Chondrocyte (in vitro differentiated cells): ENCODE measurements around the gene FOXN1. TPM values are rescaled to one million over a fixed set of nuclear protein-coding genes. Genes with fewer than 3 reads are reported as not detected.

Source experiments
- DNase-seq: peaks from one replicate; pipeline ENCODE4 v3.0.0; 2021; ENCODE audit warnings: mixed read lengths, low spot score
- H3K27ac Mint-ChIP-seq: one replicate; pipeline ENCODE4 v1.8.0; 2021; ENCODE audit warnings: mild to moderate bottlenecking, moderate library complexity, mixed read lengths; ENCODE audit not compliant: unreplicated experiment
- H3K27me3 Mint-ChIP-seq: 2 replicates; pipeline ENCODE4 v1.8.0; 2021; ENCODE audit warnings: low read depth, mixed read lengths
- H3K36me3 Mint-ChIP-seq: 2 replicates; pipeline ENCODE4 v1.8.0; 2021; ENCODE audit warnings: low read depth, mixed read lengths
- H3K4me1 Mint-ChIP-seq: 2 replicates; pipeline ENCODE4 v1.8.0; 2021; ENCODE audit warnings: low read depth, mild to moderate bottlenecking, mixed read lengths
- H3K4me3 Mint-ChIP-seq: one replicate; pipeline ENCODE4 v1.8.0; 2021; ENCODE audit warnings: mild to moderate bottlenecking, moderate library complexity, mixed read lengths; ENCODE audit not compliant: unreplicated experiment
- H3K9me3 Mint-ChIP-seq: 2 replicates; pipeline ENCODE4 v1.8.0; 2021; ENCODE audit warnings: low read depth, mixed read lengths
- total RNA-seq: library from RNA; stranded (reverse); gene quantifications from 3 replicates; pipeline ENCODE4 v1.2.1, GENCODE V29; 2021
- TF ChIP-seq, protein P1 (sequence below): fragments of 200-600 bp; sonication (generic); IDR thresholded peaks from 2 replicates; pipeline ENCODE4 v1.5.0; 2021; ENCODE audit warnings: antibody characterized with exemption, mild to moderate bottlenecking, moderate library complexity

Gene FOXN1
- total RNA-seq, 1 donor from 2014 or later = not detected

DNA sequence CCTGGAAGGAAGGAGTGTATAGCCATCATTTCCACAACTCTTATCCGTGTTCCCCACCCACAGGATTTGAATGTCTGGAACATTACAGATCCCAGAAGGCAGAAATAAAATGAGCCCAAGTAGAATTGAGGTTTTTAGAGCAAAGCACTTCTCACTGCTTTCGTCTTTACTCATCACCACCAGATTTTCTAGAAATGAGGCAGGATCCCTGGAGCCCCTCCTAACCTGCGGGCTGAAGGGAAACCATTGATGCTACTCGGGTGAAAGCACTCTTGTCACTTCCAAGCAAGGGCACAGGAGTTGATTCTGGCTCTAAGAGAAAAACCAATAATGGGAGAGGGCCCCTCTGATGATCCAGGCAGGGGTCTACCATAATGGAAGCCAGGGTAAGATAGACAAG, 73.4 kb downstream of the FOXN1 start:
- Mint-ChIP-seq H3K4me3 (no peak overlapping the region), H3K9me3 (no peaks in the 10 kb centered on the region), H3K27ac (no peak overlapping the region), H3K4me1 (no peaks in the 10 kb centered on the region), H3K36me3 (peaks cover 6% of the 10 kb centered on the region), H3K27me3 (no peaks in the 10 kb centered on the region)
- DNase-seq = no peak
- TF ChIP-seq, protein P1, sequence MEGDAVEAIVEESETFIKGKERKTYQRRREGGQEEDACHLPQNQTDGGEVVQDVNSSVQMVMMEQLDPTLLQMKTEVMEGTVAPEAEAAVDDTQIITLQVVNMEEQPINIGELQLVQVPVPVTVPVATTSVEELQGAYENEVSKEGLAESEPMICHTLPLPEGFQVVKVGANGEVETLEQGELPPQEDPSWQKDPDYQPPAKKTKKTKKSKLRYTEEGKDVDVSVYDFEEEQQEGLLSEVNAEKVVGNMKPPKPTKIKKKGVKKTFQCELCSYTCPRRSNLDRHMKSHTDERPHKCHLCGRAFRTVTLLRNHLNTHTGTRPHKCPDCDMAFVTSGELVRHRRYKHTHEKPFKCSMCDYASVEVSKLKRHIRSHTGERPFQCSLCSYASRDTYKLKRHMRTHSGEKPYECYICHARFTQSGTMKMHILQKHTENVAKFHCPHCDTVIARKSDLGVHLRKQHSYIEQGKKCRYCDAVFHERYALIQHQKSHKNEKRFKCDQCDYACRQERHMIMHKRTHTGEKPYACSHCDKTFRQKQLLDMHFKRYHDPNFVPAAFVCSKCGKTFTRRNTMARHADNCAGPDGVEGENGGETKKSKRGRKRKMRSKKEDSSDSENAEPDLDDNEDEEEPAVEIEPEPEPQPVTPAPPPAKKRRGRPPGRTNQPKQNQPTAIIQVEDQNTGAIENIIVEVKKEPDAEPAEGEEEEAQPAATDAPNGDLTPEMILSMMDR = no peak

DNA sequence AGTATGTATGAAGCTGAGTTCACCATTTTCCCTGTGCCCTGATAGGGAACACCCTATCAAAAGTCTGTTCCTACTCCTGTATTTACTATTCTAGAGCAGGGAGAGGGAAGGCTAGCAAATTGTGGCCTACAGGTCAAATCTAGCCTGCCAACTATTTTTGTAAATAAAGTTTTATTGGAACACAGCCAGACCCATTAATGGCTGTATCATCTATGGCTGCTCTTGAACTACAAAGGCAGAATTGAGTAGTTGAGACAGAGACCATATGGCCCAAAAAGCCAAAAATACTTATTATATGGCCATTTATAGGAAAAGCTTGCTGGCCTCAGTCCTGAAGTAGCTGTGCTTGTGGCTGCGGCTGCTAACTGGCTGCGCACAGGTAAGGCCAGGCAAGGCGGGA, 74.8 kb downstream of the FOXN1 start:
- H3K27ac Mint-ChIP-seq = no peak overlapping the region
- DNase-seq = no peak
- peaks cover 13% of the 10 kb centered on the region for H3K36me3 Mint-ChIP-seq
- H3K4me3 Mint-ChIP-seq = no peak overlapping the region
- no peaks in the 10 kb centered on the region for H3K9me3 Mint-ChIP-seq
- H3K27me3 Mint-ChIP-seq = no peaks in the 10 kb centered on the region
- no peaks in the 10 kb centered on the region for H3K4me1 Mint-ChIP-seq
- TF ChIP-seq, protein P1 = no peak

DNA sequence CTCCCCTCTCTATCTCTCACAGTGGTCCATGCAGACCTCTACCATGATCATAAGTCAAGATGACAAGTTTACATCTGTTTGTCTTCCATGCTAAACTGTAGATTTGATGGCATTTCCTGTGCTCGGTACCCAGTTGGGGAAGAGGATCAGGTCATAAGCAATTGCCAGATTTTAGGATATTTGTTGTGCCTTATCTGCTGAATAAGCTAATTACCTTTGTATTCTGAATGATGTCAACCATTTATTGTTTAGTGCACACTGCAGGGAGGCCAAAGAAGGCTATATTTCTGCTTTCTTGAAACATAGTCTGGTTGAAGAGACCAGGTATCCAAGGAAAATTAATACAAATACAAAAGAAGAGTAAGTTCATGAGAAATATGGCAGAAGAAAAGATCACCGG, 76.4 kb downstream of the FOXN1 start:
- no peaks in the 10 kb centered on the region for H3K9me3 Mint-ChIP-seq
- peaks cover 13% of the 10 kb centered on the region for H3K36me3 Mint-ChIP-seq
- H3K27ac Mint-ChIP-seq = no peak overlapping the region
- H3K4me1 Mint-ChIP-seq = no peaks in the 10 kb centered on the region
- no peaks in the 10 kb centered on the region for H3K27me3 Mint-ChIP-seq
- no peak overlapping the region for H3K4me3 Mint-ChIP-seq
- TF ChIP-seq, protein P1 = no peak
- DNase-seq = no peak

DNA sequence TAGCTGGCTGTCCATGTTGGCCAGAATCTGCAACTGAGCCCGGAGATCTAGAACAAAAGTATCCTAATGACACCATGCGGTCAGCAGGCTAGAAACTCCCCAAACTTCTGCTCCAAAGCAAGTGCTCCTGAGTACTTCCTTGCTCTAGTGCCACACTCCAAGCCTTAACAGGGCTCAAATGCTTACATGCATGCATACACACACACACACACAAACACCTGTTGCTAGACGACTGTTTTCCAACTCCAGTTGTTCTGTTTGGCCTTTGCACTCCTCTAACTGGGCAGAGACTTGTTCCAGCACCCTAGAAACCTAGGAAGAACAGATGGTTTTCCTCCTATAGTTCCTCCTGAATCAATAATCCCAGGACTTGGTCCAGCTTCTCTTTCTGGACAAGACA, 78.3 kb downstream of the FOXN1 start:
- peaks cover 13% of the 10 kb centered on the region for H3K36me3 Mint-ChIP-seq
- TF ChIP-seq, protein P1 = no peak
- H3K4me3 Mint-ChIP-seq = no peak overlapping the region
- no peak for DNase-seq
- H3K27ac Mint-ChIP-seq = no peak overlapping the region
- no peaks in the 10 kb centered on the region for H3K27me3 Mint-ChIP-seq
- no peaks in the 10 kb centered on the region for H3K9me3 Mint-ChIP-seq
- H3K4me1 Mint-ChIP-seq = no peaks in the 10 kb centered on the region

DNA sequence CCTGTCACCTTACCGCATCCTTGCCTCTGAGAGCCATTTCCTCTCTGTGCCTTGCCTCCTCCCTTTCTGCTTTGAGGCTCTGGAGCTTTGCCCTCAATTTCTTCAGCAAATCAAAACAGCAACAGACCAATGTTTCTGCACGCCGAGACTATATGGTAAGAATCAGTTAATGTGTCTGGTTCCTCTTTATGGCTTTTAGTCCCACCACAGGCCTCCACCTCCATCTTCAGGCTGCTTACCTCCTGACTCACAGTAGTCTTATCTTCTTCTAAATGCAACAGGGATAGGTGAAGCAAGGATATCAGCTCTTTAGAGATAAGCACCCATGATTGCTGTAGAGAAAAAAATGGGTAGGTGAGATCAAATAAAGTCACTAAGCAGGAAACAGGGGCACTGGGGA, 79.7 kb downstream of the FOXN1 start:
- TF ChIP-seq, protein P1 = no peak
- H3K4me3 Mint-ChIP-seq = no peak overlapping the region
- DNase-seq = no peak
- no peaks in the 10 kb centered on the region for H3K27me3 Mint-ChIP-seq
- H3K4me1 Mint-ChIP-seq = no peaks in the 10 kb centered on the region
- peaks cover 13% of the 10 kb centered on the region for H3K36me3 Mint-ChIP-seq
- H3K9me3 Mint-ChIP-seq = no peaks in the 10 kb centered on the region
- H3K27ac Mint-ChIP-seq = no peak overlapping the region

Other genes starting within 250 kb of the FOXN1 start
- gene TMEM97, start 187.1 kb upstream of the FOXN1 start, total RNA-seq = 11.8 to 14.3 TPM (median 13.6 TPM) in 3 replicates
- gene IFT20, start 170.9 kb upstream of the FOXN1 start, total RNA-seq = 63.7 to 70.2 TPM (median 64.3 TPM) in 3 replicates
- gene TNFAIP1, start 170.6 kb upstream of the FOXN1 start, total RNA-seq = 52.0 to 79.5 TPM (median 74.0 TPM) in 3 replicates
- gene POLDIP2, start 148.8 kb upstream of the FOXN1 start, total RNA-seq = 70.1 to 70.8 TPM (median 70.4 TPM) in 3 replicates
- gene SEBOX, start 141.1 kb upstream of the FOXN1 start, total RNA-seq = not detected in 3 replicates
- 0.31 to 0.55 TPM (median 0.41 TPM) in 3 replicates for gene VTN, start 136.0 kb upstream of the FOXN1 start, total RNA-seq
- 22.2 to 24.1 TPM (median 23.0 TPM) in 3 replicates for gene SARM1, start 134.7 kb upstream of the FOXN1 start, total RNA-seq
- 12.7 to 13.2 TPM (median 13.0 TPM) in 3 replicates for gene SLC46A1, start 100.1 kb upstream of the FOXN1 start, total RNA-seq
- not detected in 3 replicates for gene SLC13A2, start 32.7 kb upstream of the FOXN1 start, total RNA-seq
- 19.8 to 24.9 TPM (median 24.1 TPM) in 3 replicates for gene UNC119, start 46.3 kb downstream of the FOXN1 start, total RNA-seq
- 56.5 to 65.7 TPM (median 62.9 TPM) in 3 replicates for gene PIGS, start 65.2 kb downstream of the FOXN1 start, total RNA-seq
- gene ALDOC, start 70.5 kb downstream of the FOXN1 start, total RNA-seq = 3.9 to 9.5 TPM (median 8.0 TPM) in 3 replicates
- 10.3 to 20.3 TPM (median 12.9 TPM) in 3 replicates for gene SPAG5, start 92.7 kb downstream of the FOXN1 start, total RNA-seq
- gene RSKR, start 107.8 kb downstream of the FOXN1 start, total RNA-seq = 4.7 to 9.0 TPM (median 6.4 TPM) in 3 replicates
- gene BLTP2, start 138.8 kb downstream of the FOXN1 start, total RNA-seq = 112 to 158 TPM (median 114 TPM) in 3 replicates
- gene SDF2, start 155.6 kb downstream of the FOXN1 start, total RNA-seq = 53.6 to 58.2 TPM (median 57.8 TPM) in 3 replicates
- 63.5 to 81.5 TPM (median 63.9 TPM) in 3 replicates for gene SUPT6H, start 155.9 kb downstream of the FOXN1 start, total RNA-seq
- 1.4 to 2.3 TPM (median 2.0 TPM) in 3 replicates for gene PROCA1, start 205.5 kb downstream of the FOXN1 start, total RNA-seq
- gene RAB34, start 211.5 kb downstream of the FOXN1 start, total RNA-seq = 128 to 132 TPM (median 131 TPM) in 3 replicates
- 853 to 1,026 TPM (median 884 TPM) in 3 replicates for gene RPL23A, start 213.6 kb downstream of the FOXN1 start, total RNA-seq
- gene TLCD1, start 219.9 kb downstream of the FOXN1 start, total RNA-seq = 12.4 to 12.9 TPM (median 12.6 TPM) in 3 replicates
- 5.3 to 6.1 TPM (median 5.5 TPM) in 3 replicates for gene NEK8, start 222.4 kb downstream of the FOXN1 start, total RNA-seq
- gene TRAF4, start 237.7 kb downstream of the FOXN1 start, total RNA-seq = 68.0 to 76.3 TPM (median 73.3 TPM) in 3 replicates